RPMI8226 (cell line): ENCODE measurements around the gene GLDC.
"Not testable (repeated sequence)": the region's sequence is repeated elsewhere in the genome, so short reads cannot be mapped to it uniquely, and the experiment has no call there.

ENCODE experiments used
- DNase-seq: peaks from one replicate; pipeline ENCODE4 v3.0.0-alpha.2; 2015

The GLDC gene

DNA sequence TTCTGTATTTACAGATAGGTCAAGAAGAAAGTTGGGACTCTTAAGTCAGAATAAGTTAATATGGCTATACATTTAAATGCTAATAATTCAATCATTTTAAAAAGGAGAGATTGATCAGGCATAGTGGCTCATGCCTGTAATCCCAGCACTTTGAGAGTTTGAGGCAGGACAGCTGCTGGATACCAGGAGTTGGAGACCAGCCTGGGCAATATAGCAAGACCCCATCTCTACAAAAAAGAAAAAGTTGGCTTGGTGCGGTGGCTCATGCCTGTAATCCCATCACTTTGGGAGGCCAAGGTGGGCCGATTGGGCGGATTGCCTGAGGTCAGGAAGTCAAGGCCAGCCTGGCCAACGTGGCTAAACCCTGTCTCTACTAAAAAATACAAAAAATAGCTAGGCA is 15.0 kb upstream of the GLDC start:
- no peak for DNase-seq

DNA sequence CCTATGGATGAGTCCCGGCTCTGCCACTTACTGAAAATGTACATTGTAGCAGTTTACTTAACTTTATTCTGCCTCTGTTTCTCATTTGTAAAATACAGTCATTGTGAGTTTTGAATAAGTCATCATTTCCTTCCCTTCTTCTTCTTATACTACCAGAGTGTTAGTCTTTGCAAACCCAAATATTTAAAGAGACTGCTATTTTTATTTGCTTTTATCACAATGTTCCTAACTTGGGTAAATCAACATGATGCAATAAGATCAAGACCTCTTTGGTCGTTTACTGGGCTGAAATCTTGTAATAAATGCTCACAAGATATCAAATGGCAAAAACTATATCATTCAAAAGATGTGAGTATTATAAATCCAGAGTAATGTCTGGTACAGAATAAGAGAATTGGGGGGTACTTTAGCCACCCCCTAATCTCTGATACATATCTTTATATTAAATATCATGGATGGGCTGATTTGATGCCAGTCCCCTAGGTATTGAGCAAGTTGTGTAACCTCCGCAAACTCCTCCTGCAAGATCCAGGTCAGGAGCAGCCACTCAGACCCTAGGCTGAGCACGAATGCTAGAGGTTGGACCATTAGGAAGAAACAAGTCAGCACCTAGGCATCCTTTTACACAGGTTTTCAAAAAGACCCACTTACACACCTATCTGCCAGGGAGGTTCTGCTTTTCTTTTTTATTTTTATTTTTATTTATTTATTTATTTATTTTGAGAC is 13.3 kb upstream of the GLDC start:
- no peak for DNase-seq

DNA sequence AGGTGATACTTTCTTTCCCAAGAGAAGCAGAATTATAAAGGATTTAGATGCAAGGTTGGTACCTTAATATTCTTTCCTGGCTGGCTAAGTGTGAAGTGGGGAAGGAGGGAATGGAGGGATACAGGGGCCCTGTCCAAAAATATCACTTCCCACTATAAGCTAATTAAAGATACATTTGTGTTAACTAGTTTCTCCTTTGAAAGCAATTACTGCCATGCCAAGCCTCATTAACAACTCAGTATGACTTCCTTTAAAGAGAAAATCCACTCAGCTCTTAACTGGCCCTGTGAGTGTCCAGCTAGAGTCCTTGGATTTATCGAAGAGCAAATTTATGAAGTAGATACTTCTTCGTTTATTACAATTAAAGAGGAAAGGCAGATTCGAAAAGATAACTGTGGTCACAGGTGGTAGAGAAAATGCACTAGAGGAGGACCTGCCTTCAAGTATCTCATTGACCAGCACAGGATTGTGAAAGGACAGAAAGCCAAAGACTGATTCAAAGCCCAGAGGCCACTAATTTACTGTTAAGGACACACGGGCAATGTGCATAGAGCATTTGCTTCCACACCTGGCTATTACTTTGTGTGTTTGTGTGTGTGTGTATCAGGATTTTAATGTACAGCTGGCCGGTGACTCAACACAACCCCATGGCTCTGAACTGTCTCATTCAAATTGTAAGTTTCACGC is 11.2 kb upstream of the GLDC start:
- DNase-seq = no peak

DNA sequence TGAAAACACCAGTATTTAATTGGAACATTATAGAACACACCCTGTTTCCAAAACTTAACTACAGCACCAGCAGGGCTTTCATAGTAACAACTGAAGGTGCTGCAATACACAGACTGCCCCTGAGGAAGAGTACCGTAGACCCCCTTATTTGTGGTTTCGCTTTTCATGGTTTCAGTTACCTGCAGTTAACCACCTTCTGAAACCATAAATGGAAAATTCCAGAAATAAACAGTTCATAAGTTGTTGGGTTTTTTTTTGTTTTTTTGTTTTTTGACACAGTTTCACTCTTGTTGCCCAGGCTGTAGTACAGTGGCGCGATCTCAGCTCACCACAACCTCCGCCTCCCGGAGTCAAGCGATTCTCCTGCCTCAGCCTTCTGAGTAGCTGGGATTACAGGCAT is 9.5 kb upstream of the GLDC start:
- DNase-seq = peak; percentile 9

DNA sequence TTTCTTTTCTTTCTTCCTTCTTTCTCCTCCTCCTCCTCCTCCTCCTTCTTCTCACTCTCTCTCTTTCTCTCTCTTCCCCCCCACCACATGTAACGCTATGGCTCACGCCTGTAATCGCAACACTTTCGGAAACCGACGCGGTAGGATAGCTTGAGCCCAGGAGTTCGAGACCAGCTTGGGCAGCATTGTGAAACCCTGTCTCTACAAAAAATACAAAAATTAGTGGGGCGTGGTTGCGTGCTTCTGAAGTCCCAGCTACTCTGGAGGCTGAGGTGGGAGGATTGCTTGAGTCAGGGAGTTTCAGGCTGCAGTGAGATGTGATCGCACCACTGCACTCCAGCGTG is 736 bp upstream of the GLDC start:
- DNase-seq = no peak

DNA sequence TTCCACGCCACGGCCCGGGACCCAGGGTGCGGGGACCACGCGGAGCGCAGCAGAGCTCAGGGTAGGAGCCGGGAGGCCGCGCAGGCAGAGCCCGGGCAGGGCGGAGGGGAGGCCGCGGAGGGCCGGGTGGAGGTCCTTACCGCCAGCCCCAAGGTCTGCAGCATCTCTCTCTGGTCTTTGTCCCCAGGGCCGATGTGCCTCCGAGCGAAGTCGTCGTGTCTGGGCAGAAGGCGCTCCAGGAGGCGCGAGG is 499 bp downstream of the GLDC start:
- DNase-seq = not testable (repeated sequence)

DNA sequence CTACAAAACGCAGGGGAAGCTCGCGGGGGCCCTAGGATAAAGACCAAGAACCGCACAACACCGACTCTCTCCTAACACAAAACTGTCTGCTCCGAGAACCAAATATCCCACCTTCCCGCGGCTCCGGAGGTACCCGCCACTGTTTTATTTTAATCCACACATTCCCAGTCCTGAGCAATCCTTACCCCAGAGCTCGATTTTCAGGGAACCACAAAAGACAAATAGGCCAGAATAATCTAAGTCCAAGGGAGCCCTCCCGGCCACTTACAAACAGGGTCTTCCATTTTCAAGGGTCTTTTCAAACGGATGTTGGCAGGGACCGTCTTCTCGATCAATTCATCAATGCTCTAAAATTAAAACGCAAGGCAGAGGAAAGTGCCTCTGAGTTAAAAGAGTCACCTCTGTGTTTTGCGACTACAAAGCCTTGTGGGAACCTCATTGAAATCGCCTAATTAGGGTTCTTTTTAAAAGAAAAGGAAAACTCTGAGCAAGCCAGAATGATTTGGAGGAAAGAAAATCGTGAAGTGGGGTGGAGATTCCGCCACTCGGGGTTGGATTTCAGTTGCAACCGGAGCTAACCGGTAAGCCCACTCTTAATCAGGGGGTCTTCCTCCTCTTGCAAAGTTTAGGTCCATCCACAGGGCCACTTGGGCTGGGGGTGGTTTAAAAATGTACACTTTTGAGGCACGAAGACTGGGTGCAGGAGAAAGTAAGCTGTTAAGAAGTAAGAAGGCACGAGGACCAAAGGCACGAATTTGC is 1.0 kb downstream of the GLDC start:
- no peak for DNase-seq

DNA sequence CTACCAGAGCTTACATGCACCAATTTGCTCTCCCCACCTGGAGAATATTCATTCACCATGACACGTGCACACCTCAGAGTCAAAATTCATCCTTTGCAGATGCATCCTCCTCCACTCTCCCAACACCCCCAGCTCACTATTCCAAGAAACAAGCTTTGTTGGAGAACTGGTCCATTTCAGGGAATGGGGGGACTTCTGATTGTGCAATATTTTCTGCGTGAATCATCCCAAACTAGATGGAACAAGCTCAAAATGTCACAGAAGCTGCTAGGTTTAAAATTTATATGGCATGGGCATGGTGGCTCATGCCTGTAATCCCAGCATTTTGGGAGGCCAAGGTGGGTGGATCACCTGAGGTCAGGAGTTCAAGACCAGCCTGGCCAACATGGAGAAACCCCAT is 3.6 kb downstream of the GLDC start:
- no peak for DNase-seq

DNA sequence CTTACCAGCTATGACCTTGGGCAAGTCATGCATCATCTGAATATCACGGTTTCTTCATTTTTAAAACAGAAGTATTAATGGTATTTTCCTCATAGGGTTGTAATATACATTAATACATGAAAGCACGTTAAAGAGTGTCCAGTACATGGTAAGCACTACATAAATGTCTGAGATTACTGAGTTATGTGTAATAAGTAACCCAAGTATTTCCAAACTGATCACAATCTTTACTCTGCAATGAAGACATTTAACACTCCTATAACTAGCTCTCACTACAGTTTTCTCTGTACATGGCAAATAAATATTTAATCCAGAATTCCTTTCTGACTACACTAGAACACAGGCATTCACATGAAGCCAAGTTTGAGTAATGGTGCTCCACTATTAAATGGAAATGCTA is 4.0 kb downstream of the GLDC start:
- no peak for DNase-seq

DNA sequence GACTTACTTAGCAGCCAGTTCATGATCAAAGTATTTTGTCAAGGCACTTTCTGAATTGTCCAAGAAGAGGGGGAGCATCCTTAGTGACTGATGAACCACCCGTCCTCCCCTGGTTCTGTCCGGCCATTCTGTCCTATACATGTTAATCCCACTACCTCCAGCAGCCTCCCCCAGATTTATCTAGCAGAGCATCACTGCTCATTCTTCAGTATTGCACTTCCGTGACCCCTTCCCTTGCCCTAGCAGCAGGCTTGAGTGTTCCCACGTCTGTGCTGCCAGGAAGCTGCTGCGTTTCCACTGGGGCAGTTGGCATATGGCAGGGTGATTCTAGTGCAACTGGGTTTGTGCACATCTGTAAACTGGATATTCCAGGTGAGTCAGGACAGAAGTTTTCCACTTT is 4.5 kb downstream of the GLDC start:
- DNase-seq = no peak

DNA sequence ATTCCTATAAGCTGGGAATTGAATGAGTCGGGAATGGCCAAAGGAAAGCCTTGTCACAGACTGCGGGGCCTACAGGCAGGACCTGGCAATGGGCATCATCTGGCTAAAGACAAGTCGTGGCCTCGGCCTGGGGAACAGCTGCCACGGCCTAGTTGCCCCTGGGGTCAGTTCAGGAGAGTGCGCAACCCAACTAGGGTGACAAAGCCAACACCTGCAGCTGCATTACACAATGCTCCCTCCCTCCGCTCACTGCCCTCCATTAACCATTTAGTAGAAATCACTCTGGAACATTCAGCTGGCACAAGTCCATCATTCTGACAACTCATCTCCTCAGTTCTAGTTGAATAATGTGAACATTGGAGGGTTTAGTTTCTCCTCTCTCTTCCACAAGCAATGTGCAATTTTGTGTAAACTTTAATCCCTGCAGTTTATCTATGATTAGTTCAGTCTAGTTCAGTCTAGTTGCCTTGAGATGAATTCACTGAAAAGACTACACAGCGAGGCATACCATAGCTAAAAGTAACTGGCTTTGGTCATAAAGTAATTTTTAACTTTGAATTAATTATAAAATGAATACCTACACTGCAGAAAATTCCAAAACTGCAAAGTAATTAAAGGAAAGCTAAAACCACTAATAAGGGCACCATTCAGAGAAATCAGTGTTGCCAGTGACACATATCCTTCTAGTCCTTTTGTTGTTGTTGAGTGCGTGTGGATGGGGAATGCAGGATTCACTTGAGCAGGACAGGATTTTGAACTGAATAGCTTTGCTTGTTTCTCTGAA is 5.1 kb downstream of the GLDC start:
- peak; percentile 14 for DNase-seq

DNA sequence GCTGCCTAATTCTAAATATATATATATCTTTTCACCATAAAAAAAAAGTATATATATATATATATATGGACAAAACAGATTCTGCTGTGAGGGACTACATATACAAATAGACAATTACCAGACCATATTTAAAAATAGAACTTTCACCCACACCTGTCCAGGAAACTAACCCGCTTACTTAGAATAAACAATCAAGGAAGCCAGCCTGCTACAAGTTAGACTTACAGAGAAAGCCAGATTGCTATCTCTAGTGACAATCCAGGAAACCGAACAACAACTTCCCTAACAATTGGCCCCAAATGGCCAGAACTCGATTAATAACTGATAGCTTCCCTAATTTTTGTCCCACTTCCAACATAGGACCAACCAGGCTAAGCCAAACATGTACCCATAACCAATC is 5.9 kb downstream of the GLDC start:
- DNase-seq = peak; percentile 15

DNA sequence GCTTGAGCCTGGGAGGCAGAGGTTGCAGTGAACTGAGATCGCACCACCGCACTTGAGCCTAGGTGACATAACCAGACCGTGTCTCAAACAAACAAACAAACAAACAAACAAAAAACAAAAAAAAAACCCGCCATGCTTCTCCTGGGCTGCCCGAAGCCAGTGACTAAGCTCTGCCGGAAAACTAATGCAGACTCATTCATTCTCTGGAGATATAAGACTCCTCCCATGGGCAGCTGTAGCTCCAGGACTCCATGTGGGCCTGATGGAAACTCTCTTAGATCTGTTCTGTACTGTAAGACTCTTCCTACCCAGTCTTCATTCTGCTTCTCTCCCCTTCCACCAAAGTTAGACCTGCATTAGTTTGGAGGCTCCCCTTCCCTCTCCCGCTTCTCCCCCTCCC is 11.1 kb downstream of the GLDC start:
- DNase-seq = no peak

DNA sequence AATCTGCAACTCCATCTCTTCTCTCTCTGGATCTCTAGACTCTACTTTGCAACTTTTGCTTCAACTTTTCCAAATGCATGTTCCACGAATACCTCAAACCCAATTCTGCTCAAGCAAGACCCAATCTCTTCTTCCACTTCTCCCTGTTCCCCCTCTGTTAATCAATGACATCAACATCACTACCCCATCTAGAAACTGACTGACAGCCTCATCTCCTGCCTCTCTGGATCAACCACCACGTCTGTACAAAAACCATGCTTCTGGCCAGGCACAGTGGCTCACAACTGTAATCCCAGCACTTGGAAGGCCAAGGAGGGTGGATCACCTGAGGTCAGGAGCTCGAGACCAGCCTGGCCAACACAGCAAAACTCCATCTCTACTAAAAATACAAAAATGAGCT is 12.2 kb downstream of the GLDC start:
- DNase-seq = no peak

DNA sequence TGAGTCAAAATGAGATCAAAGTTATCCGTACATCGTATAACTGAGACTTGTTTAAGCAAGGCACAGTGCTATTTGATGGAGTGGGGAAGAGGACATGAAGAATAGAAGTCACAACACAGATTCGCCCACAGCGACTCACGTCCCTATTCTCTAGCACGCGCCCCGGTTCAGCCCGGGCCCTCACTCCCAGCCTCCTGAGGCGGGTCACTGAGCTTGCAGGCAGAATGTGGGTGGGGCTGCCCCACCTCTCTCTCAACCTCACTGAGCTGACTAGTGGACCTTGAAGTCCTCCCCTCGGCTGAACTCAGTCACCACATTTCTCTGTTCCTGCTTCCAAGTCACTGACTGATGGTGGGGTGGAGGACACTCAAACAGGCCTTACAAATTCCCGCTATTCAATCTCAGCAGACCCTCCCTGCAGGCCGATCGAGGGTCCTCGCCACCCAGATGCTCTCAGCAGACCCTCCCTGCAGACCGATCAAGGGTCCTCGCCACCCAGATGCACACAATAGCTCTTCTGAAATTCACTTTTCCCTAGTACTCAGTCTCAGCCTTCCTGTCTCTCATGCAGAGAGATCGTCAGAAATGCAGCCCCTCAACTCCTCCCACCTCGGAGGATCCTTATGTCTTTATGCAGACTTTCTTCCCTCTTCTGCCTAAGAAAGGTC is 12.9 kb downstream of the GLDC start:
- no peak for DNase-seq

DNA sequence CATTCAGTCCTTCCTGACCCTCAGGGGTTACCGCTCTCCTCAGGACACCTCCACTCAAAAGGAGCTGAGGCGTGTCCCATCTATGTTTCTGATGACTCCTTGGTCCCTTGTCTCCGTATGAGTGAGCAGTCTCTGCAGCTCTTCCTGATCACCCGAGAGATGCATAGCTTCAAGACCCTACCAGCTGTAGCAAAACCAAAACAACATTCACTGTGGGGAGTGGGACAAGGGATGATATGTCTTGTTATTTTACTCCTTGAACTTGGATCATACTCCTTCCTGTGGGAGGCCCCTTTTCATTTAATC is 14.4 kb downstream of the GLDC start:
- no peak for DNase-seq

DNA sequence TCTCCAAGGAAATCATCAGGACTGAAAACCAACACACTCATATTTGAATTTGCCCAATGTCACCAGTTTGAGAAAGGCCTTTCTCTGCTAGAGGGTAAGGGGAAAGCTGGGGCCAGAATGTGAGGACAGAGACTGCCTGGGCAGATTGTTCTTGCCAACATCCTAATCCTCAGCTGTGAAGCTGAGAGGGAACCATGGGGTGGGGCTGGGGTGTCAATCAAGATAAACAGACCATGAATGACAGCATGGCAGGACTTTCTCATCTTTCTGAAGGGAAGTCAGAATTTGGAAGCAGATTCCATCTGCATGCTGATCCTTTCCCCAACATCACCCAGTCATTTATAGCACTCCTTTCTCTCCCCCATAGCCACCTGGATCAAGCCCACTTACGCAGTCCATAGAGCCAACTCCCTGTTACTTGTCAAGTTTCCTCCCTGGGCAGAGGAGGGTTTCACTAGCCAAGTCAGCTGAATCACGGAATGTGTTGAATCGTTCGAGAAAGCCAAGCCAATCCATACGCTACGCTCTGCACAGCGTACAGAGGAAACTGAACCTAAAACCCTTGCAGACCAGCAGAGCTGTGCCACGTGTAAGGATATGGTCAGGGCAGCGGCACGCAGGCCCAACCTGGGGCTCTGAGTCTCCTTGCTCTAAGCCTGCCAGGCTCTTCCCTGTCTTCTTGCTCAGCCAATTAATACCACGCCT is 14.9 kb downstream of the GLDC start:
- no peak for DNase-seq

DNA sequence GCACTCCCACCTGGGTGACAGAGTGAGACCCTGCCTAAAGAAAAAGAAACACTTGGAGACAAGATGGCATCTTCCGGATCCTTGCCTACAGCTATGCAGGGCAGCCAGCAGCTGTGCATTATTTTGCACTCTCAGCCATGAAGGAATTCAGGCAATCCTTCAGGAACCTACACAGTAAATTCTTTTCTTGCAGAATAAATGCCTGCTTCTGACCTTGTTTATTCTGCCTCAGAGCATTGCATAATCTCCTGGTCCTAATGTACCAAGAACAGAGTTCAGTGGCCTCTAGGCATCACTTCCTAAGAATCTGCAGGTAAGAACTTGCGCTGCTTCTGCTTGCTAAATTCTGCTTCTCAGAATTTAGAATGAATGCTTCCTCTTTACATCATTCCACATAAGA is 16.8 kb downstream of the GLDC start:
- DNase-seq = no peak

DNA sequence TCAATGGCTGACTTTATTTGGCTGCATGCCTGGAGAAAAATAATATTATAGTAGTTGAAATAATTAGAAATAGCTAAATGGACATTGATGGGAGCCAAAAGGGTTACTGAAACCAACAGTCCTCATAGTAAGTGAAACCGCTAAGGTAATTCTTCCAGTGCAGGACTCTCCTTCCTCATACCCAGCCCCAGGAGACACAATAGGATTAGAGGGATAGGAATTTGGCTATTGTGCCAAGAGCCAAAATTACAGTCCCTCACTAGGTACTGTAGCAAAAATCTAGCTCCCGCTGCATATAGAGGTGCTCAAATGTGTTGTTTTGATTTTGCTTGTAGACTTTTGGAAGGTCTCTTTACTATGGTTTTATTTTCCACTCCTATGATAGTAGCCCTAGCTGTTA is 20.2 kb downstream of the GLDC start:
- no peak for DNase-seq

DNA sequence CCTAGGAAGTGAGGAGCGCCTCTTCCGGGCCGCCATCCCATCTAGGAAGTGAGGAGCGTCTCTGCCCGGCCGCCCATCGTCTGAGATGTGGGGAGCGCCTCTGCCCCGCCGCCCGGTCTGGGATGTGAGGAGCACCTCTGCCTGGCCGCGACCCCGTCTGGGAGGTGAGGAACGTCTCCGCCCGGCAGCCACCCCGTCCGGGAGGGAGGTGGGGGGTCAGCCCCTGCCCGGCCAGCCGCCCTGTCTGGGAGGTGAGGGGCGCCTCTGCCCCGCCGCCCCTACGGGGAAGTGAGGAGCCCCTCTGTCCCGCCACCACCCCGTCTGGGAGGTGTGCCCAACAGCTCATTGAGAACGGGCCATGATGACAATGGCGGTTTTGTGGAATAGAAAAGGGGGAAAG is 22.7 kb downstream of the GLDC start:
- DNase-seq = not testable (repeated sequence)

DNA sequence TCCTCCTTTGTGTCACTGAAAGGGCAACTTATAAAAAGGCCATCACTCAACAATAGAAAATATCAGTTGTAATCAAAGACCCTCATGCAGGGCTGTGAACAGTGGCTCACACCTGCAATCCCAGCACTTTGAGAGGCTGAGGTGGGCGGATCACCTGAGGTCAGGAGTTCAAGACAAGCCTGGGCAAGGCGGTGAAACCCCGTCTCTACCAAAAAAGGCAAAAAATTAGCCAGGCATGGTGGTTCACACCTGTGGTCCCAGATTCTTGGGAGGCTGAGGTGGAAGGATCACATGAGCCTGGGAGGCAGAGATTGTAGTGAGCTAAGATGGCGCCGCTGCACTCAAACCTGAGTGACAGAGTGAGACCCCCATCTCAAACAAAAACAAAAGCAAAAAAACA is 24.7 kb downstream of the GLDC start:
- no peak for DNase-seq

DNA sequence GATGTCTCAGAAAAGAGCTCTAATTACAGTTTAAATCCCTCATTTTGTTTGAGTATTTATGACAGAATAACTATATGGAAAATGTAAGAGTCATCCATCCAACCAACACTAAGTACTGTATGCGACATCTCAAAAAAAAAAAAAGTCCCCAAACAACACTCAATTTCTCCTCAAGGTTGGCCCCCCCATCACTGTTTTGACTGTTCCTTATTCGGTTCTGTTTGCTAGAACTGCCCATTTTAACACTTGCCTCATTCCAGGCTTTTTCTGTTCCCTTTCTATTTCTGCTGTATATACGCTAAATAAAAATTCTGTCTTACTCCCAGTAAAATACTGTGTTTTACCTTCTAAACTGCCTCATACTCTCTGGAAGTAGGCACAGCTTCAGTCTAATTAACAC is 25.2 kb downstream of the GLDC start:
- DNase-seq = no peak

DNA sequence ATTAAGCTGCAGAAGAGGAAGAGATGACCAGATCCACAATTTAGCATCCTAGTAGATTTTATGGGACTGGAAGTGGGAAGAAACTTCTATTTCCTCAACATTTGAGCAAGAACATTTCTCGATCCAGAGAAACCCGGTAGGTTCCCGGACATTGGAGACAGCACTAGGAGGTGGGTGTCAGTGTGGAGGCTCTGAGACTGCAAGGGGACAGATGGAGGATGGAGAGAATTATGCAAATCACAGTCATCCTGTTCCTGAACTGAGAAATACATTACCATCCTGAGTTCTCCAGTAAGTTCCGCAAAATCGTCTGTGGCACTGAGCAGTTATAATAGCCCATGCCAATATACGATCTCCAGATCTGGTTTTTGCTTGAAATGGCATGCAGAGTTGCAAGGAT is 25.6 kb downstream of the GLDC start:
- no peak for DNase-seq
